HG03095 (cell line): ENCODE measurements around the gene OR8G1.
"Not testable (repeated sequence)": the region's sequence is repeated elsewhere in the genome, so short reads cannot be mapped to it uniquely, and the experiment has no call there.

ENCODE experiments used
- ATAC-seq: cut with Tn5 transposase; IDR thresholded peaks from one replicate; pipeline ENCODE4 v1.9.1; 2021; ENCODE audit warnings: moderate library complexity; ENCODE audit not compliant: unreplicated experiment

Gene OR8G1

GRCh38 chr11:124233376-124233775, 7.5 kb upstream of the OR8G1 start:
- no peak for ATAC-seq

- ATAC-seq: no peak
Observed at GRCh38 chr11:124238512-124238911, 2.4 kb upstream of the OR8G1 start.

- ATAC-seq: not testable (repeated sequence)
Observed at GRCh38 chr11:124249869-124250268, 9.0 kb downstream of the OR8G1 start.

- ATAC-seq: no peak
Observed at GRCh38 chr11:124256076-124256475, 15.2 kb downstream of the OR8G1 start, which contains the start of gene OR8G5. Gene OR8G5 (plus strand): TSS chr11:124256376. CDS start chr11:124264932, 8,556 bp downstream.

- ATAC-seq: not testable (repeated sequence)
Observed at GRCh38 chr11:124265041-124265440, 24.1 kb downstream of the OR8G1 start.

- not testable (repeated sequence) for ATAC-seq
Observed at GRCh38 chr11:124270886-124271285, 30.0 kb downstream of the OR8G1 start.

GRCh38 chr11:124274000-124274399, 33.1 kb downstream of the OR8G1 start:
- no peak for ATAC-seq

- ATAC-seq: no peak
Observed at GRCh38 chr11:124276081-124276480, 35.2 kb downstream of the OR8G1 start.

- ATAC-seq: no peak
Observed at GRCh38 chr11:124277207-124277606, 36.3 kb downstream of the OR8G1 start.

GRCh38 chr11:124277804-124278203, 36.9 kb downstream of the OR8G1 start:
- no peak for ATAC-seq

GRCh38 chr11:124278261-124278660, 37.4 kb downstream of the OR8G1 start:
- no peak for ATAC-seq

- no peak for ATAC-seq
Observed at GRCh38 chr11:124285610-124286344, 44.9 kb downstream of the OR8G1 start.

GRCh38 chr11:124294687-124295086, 53.8 kb downstream of the OR8G1 start:
- no peak for ATAC-seq

GRCh38 chr11:124296016-124296415, 55.1 kb downstream of the OR8G1 start:
- ATAC-seq: no peak

- no peak for ATAC-seq
Observed at GRCh38 chr11:124297921-124298320, 57.0 kb downstream of the OR8G1 start.

- no peak for ATAC-seq
Observed at GRCh38 chr11:124301548-124301947, 60.7 kb downstream of the OR8G1 start.

- ATAC-seq: no peak
Observed at GRCh38 chr11:124302347-124303125, 61.6 kb downstream of the OR8G1 start.
